Astrocyte (in vitro differentiated cells and primary cell): ENCODE measurements around the gene PTPN9.

ENCODE experiments used
- EZH2 ChIP-seq: IDR thresholded peaks from 2 replicates; pipeline ENCODE4 v1.6.1; 2012; ENCODE audit warnings: mild to moderate bottlenecking, low read length, inconsistent platforms; ENCODE audit not compliant: insufficient read depth
- TF ChIP-seq, protein P1 (sequence below): IDR thresholded peaks from 2 replicates; pipeline ENCODE4 v1.5.1; 2011; ENCODE audit warnings: low read depth, mild to moderate bottlenecking, inconsistent platforms, low read length, moderate library complexity; ENCODE audit not compliant: insufficient read depth

DNA sequence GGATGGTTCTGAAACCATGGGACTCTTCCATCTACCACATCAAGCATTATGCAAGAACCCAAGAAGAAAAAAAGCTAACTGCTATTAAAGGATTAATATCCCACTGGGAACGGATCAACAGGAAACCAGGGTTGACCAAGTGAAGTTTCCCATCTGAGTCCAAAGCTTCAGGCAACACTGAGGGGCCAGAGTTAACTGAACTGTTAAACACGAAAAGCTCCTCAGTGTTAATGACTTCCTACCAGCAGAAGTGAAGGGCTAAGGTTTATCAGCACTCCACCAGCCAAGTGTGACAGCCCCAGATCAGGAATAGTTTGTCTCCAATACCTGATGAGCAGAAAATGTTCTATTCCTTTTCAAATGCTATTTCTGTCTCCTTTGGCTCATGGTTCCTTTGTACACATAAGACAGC lies 36.7 kb downstream of the PTPN9 start:
- TF ChIP-seq, protein P1, sequence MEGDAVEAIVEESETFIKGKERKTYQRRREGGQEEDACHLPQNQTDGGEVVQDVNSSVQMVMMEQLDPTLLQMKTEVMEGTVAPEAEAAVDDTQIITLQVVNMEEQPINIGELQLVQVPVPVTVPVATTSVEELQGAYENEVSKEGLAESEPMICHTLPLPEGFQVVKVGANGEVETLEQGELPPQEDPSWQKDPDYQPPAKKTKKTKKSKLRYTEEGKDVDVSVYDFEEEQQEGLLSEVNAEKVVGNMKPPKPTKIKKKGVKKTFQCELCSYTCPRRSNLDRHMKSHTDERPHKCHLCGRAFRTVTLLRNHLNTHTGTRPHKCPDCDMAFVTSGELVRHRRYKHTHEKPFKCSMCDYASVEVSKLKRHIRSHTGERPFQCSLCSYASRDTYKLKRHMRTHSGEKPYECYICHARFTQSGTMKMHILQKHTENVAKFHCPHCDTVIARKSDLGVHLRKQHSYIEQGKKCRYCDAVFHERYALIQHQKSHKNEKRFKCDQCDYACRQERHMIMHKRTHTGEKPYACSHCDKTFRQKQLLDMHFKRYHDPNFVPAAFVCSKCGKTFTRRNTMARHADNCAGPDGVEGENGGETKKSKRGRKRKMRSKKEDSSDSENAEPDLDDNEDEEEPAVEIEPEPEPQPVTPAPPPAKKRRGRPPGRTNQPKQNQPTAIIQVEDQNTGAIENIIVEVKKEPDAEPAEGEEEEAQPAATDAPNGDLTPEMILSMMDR, result no peak
- no peak for TF ChIP-seq EZH2
